ENCODE data around the gene TYW1B. TPM values are rescaled to one million over a fixed set of nuclear protein-coding genes. Genes with fewer than 3 reads are reported as not detected.
"Not testable (repeated sequence)": the region's sequence is repeated elsewhere in the genome, so short reads cannot be mapped to it uniquely, and the experiment has no call there.

The TYW1B gene
- polyA plus RNA-seq, 1 donor = 7.1 TPM

DNA sequence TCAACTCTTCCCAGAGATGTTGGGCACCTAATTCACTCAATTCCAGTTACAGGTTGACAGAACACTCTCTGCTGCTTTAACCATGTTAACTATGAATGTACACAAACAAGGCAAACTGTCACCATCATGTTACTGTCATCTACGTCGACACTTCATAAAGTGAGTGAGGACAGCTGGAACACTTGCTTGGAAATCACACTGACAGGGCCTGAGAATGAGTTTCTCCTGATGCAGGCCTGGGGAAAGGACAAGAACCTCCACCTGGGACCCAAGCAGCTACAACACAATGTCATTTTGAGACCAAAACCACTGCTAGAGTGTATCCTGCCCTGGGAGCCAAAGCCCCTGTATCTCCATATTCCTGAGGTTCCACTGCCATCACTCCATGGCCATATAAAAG, 98.9 kb downstream of the TYW1B start:
- not testable (repeated sequence) for H3K27ac ChIP-seq (ENCODE audit: low read length); H3K36me3 ChIP-seq (ENCODE audit: control insufficient read depth, insufficient read depth, low read length); H3K27me3 ChIP-seq (ENCODE audit: control insufficient read depth, insufficient read depth, low read length); DNase-seq; H3K4me3 ChIP-seq (ENCODE audit: low read length); H3K4me1 ChIP-seq (ENCODE audit: control insufficient read depth, insufficient read depth, low read length)
- no CpG with 5 or more reads among the region's 2 CpGs for WGBS (ENCODE audit: insufficient coverage, low lambda C conversion rate)
- H3K9me3 ChIP-seq (ENCODE audit: control insufficient read depth, low read depth, low read length) = peaks cover 12% of the 10 kb centered on the region

DNA sequence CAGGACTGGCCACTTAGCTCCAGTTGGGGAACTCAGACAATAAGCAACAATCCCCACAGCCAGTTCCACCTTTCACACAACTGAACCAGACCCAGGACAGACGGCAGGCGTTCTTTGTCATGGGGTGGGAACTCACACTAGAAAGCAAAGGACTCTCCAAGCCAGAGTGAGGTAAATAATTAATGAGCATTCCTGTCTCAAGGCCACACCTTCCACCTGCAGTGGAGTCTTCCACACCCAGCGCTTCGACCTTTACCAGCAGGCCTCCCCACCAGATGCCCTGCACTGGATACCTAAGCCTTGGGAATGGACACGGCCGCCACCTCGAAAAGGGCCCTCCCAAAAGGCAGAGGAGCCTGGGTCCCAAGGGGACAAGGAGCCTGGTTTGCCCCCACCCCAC, 105.3 kb downstream of the TYW1B start:
- H3K36me3 ChIP-seq (ENCODE audit: control insufficient read depth, insufficient read depth, low read length); H3K9me3 ChIP-seq (ENCODE audit: control insufficient read depth, low read depth, low read length); H3K4me1 ChIP-seq (ENCODE audit: control insufficient read depth, insufficient read depth, low read length); H3K4me3 ChIP-seq (ENCODE audit: low read length); H3K27me3 ChIP-seq (ENCODE audit: control insufficient read depth, insufficient read depth, low read length): not testable (repeated sequence)
- peak overlapping the region; percentile 55 for H3K27ac ChIP-seq (ENCODE audit: low read length)
- no CpG with 5 or more reads among the region's 7 CpGs for WGBS (ENCODE audit: insufficient coverage, low lambda C conversion rate)
- DNase-seq = peak; percentile 73 to 86

DNA sequence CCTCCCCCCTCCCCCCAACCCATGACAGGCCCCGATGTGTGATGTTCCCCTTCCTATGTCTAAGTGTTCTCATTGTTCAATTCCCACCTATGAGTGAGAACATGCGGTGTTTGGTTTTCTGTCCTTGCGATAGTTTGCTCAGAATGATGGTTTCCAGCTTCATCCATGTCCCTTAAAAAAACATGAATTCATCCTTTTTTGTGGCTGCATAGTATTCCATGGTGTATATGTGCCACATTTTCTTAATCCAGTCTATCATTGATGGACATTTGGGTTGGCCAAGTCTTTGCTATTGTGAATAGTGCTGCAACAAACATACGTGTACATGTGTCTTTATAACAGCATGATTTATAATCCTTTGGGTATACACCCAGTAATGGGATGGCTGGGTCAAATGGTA, 107.1 kb downstream of the TYW1B start:
- not testable (repeated sequence) for H3K27ac ChIP-seq (ENCODE audit: low read length); H3K27me3 ChIP-seq (ENCODE audit: control insufficient read depth, insufficient read depth, low read length); DNase-seq; H3K9me3 ChIP-seq (ENCODE audit: control insufficient read depth, low read depth, low read length); H3K4me1 ChIP-seq (ENCODE audit: control insufficient read depth, insufficient read depth, low read length); H3K36me3 ChIP-seq (ENCODE audit: control insufficient read depth, insufficient read depth, low read length); H3K4me3 ChIP-seq (ENCODE audit: low read length)
- no CpG with 5 or more reads among the region's 4 CpGs for WGBS (ENCODE audit: insufficient coverage, low lambda C conversion rate)

DNA sequence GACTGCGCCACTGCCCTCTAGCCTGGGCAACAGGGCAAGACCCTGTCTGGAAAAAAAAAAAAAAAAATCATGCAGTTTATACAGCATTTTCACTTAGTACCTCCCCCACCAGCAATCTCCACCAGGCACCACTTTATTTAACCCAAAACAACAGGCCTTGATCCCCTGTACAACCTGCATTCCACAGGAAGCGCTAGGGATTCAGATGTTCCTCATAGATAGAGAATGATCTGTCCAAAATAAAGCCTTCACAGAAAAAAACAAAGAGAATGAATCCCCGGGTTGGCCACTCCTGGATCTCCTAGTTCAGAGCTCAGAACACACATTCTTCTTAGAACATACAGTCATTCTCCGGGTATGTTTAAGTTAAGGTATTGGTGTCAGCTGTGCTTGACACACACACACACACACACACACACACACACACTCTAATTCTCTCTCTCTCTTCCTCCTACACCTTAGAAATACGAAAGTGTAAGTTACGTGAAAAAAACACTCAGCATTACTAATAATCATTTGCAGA, 110.7 kb downstream of the TYW1B start:
- DNase-seq; H3K27me3 ChIP-seq (ENCODE audit: control insufficient read depth, insufficient read depth, low read length); H3K27ac ChIP-seq (ENCODE audit: low read length); H3K36me3 ChIP-seq (ENCODE audit: control insufficient read depth, insufficient read depth, low read length); H3K4me3 ChIP-seq (ENCODE audit: low read length); H3K4me1 ChIP-seq (ENCODE audit: control insufficient read depth, insufficient read depth, low read length); H3K9me3 ChIP-seq (ENCODE audit: control insufficient read depth, low read depth, low read length): not testable (repeated sequence)
- no CpG with 5 or more reads among the region's 6 CpGs for WGBS (ENCODE audit: insufficient coverage, low lambda C conversion rate)

DNA sequence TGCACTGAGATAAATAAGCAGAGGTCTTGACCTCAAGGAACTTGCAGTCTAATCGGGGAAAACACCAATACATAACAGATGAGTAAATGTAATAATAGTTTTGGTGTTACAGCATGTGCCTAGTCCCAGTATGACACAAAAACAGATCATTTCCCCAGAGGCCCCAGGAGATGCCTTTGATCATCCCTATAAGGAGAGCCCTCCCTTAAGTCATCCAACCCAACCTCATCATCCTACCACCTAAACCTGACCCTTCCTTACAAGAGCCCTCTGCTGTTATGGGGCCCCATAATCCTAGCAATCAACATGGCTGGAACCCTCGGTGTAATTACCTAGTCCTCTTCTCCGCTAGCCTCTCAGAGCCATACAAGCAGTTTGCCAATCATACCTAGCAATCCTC, 116.1 kb downstream of the TYW1B start:
- no CpG with 5 or more reads among the region's 3 CpGs for WGBS (ENCODE audit: insufficient coverage, low lambda C conversion rate)
- H3K4me3 ChIP-seq (ENCODE audit: low read length); DNase-seq: not testable (repeated sequence)

DNA sequence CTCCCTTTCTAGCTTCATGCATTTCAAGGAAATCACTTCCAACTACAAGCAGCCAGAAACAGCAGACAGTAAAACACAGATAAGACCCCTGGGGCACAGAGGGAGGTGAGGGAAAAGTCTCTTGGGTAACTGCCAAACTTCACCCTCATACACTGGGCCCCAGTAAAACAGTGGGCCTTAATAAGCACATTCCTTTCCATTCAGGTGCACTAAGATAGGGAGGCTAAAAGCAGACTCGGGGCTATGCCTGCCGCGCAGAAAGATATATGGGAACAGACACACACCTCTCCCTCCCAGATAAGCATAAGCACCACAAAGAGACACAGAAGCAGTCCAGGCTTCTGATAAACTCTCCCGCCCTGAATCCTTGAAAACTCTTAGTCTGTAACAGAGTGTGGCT, 117.0 kb downstream of the TYW1B start:
- peak; percentile 67 to 90 for DNase-seq
- Histone ChIP-seq H3K4me3 (ENCODE audit: low read length) (no peak overlapping the region), H3K4me1 (ENCODE audit: control insufficient read depth, insufficient read depth, low read length) (peaks cover 18% of the 10 kb centered on the region), H3K36me3 (ENCODE audit: control insufficient read depth, insufficient read depth, low read length) (no peaks in the 10 kb centered on the region), H3K9me3 (ENCODE audit: control insufficient read depth, low read depth, low read length) (no peaks in the 10 kb centered on the region), H3K27me3 (ENCODE audit: control insufficient read depth, insufficient read depth, low read length) (no peaks in the 10 kb centered on the region), H3K27ac (ENCODE audit: low read length) (peak overlapping the region; percentile 77)
- no CpG with 5 or more reads among the region's 4 CpGs for WGBS (ENCODE audit: insufficient coverage, low lambda C conversion rate)

More for the DNA sequence above, 116.1 kb downstream of the TYW1B start:
- Histone ChIP-seq H3K4me1 (ENCODE audit: control insufficient read depth, insufficient read depth, low read length) (peaks cover 12% of the 10 kb centered on the region), H3K27ac (ENCODE audit: low read length) (peak overlapping the region; percentile 1)
- not testable (repeated sequence) for H3K9me3 ChIP-seq (ENCODE audit: control insufficient read depth, low read depth, low read length); H3K27me3 ChIP-seq (ENCODE audit: control insufficient read depth, insufficient read depth, low read length); H3K36me3 ChIP-seq (ENCODE audit: control insufficient read depth, insufficient read depth, low read length)

DNA sequence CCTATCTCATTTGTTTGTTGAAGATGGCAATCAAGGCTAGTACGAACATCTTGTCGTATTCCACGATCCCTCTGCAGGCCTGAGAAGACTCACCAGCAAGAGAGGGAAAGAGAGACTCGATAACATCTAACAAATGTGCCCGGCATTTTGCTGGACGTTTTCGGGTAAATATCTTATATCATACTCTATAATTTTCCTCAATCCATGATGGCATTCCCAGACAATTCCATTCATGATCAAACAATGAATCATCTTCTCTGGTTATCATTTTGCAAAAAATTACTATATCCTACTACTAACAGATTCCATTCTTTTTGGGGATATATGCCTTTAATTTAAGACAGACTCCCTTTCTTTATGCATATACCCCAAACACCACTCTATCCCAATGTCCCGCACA, 118.1 kb downstream of the TYW1B start:
- Histone ChIP-seq H3K4me1 (ENCODE audit: control insufficient read depth, insufficient read depth, low read length) (peaks cover 23% of the 10 kb centered on the region), H3K27me3 (ENCODE audit: control insufficient read depth, insufficient read depth, low read length) (no peaks in the 10 kb centered on the region), H3K4me3 (ENCODE audit: low read length) (no peak overlapping the region), H3K9me3 (ENCODE audit: control insufficient read depth, low read depth, low read length) (no peaks in the 10 kb centered on the region), H3K27ac (ENCODE audit: low read length) (no peak overlapping the region), H3K36me3 (ENCODE audit: control insufficient read depth, insufficient read depth, low read length) (no peaks in the 10 kb centered on the region)
- WGBS (ENCODE audit: insufficient coverage, low lambda C conversion rate) = no CpG with 5 or more reads among the region's 8 CpGs
- DNase-seq = no peak

DNA sequence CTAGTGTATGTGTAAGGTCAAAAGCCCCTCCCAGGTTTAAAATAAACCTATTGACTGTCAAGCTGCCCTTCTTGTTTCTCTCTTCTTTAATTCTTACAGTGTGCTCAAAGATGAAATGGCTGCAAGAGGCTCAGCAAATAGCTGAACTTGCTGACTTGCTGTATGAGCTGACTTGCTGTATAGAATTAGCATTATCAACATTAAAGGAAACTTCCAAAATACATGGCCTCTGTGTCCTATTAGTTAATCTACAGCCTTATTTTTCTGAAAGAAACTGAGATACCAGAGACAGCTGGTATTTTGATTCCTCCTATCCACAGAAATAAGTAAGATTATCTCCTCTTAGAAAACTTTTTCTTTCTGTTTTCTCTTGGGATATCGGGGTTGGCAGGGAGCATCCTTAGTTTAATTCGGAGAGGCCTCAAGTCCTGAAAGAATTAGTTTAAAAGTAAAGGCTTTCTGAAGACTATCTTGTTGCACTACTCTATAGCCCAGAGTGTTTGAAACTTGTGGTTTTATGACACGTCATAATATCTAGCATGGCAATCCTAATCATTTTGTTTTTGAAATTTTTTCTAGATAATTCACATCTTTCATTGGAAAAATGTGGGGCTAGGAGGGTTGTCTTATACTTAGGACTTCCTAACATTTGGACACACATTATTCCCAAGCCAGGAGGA, 119.5 kb downstream of the TYW1B start:
- H3K9me3 ChIP-seq (ENCODE audit: control insufficient read depth, low read depth, low read length); H3K36me3 ChIP-seq (ENCODE audit: control insufficient read depth, insufficient read depth, low read length); DNase-seq; H3K27me3 ChIP-seq (ENCODE audit: control insufficient read depth, insufficient read depth, low read length); H3K4me3 ChIP-seq (ENCODE audit: low read length): not testable (repeated sequence)
- Histone ChIP-seq H3K27ac (ENCODE audit: low read length) (peak overlapping the region; percentile 18), H3K4me1 (ENCODE audit: control insufficient read depth, insufficient read depth, low read length) (peaks cover 27% of the 10 kb centered on the region)
- 47% methylated on average over 3 of the region's 3 CpGs for WGBS (ENCODE audit: insufficient coverage, low lambda C conversion rate)

DNA sequence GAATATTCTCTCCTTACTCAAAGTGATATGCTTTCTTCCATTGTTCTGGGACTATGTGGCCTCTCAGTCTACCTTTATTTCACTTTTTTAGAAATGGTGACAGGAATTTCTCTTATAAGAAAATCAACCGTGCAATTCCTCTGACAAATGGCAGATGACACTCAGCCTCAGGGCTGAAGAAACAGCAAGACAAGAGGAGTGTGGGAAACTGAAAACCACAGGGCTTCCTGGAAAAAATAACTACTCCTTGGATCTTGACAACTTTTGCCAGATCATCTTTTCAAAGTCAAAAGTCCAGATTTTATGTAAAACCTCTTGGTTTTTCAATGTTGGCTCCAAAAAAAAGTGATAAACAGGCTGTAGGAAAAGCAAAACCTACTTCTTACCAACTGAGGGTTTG, 121.5 kb downstream of the TYW1B start:
- Histone ChIP-seq H3K4me3 (ENCODE audit: low read length) (no peak overlapping the region), H3K27ac (ENCODE audit: low read length) (peak overlapping the region; percentile 82), H3K9me3 (ENCODE audit: control insufficient read depth, low read depth, low read length) (no peaks in the 10 kb centered on the region), H3K4me1 (ENCODE audit: control insufficient read depth, insufficient read depth, low read length) (peaks cover 27% of the 10 kb centered on the region), H3K27me3 (ENCODE audit: control insufficient read depth, insufficient read depth, low read length) (no peaks in the 10 kb centered on the region), H3K36me3 (ENCODE audit: control insufficient read depth, insufficient read depth, low read length) (no peaks in the 10 kb centered on the region)
- WGBS (ENCODE audit: insufficient coverage, low lambda C conversion rate) = no CpG with 5 or more reads among the region's 1 CpG
- peak in 1 of 2 donors; percentile 30 for DNase-seq

DNA sequence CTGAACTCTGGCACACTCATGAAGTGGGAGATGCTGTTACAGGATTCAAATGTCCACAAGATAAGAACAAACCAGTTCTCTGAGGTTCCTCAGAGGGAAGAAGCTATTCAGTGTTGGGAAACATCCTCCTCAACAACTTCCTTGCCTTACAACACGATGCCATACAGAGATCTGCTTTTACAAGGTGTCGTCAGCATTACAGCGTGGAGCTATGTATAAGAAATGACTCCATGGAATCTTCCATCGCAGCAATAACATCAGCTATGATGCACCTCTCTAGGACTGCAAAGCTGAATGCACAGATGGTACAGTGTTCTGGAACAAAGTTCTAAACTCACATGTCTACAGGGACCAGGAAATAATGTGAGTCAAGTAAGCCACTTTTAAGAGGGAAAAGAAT, 122.3 kb downstream of the TYW1B start:
- no CpG with 5 or more reads among the region's 4 CpGs for WGBS (ENCODE audit: insufficient coverage, low lambda C conversion rate)
- H3K27me3 ChIP-seq (ENCODE audit: control insufficient read depth, insufficient read depth, low read length); H3K9me3 ChIP-seq (ENCODE audit: control insufficient read depth, low read depth, low read length); H3K4me3 ChIP-seq (ENCODE audit: low read length); H3K36me3 ChIP-seq (ENCODE audit: control insufficient read depth, insufficient read depth, low read length): not testable (repeated sequence)
- DNase-seq = peak; percentile 61 to 72
- H3K27ac ChIP-seq (ENCODE audit: low read length) = peak overlapping the region; percentile 82
- peaks cover 21% of the 10 kb centered on the region for H3K4me1 ChIP-seq (ENCODE audit: control insufficient read depth, insufficient read depth, low read length)

DNA sequence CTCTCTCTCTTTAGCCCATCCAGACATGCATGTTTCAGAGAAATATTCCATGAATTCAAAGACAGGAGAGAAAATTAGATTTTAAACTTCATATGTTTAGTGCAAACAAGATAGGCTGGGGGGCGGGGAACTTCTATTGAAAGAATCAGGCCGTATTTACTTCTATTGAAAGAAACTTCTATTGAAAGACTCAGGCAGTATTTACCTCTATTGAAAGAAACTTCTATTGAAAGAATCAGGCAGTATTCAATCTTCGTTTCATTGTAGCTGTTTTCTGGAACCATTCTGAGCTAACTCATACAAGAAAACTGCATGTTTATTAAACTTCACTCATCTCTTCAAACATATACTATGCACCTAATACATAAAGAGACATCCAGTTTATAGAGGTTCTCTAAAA, 123.1 kb downstream of the TYW1B start:
- Histone ChIP-seq H3K27ac (ENCODE audit: low read length) (peak overlapping the region; percentile 63), H3K27me3 (ENCODE audit: control insufficient read depth, insufficient read depth, low read length) (no peaks in the 10 kb centered on the region)
- no CpG with 5 or more reads among the region's 3 CpGs for WGBS (ENCODE audit: insufficient coverage, low lambda C conversion rate)

More for the DNA sequence above, 123.1 kb downstream of the TYW1B start:
- H3K36me3 ChIP-seq (ENCODE audit: control insufficient read depth, insufficient read depth, low read length) = no peaks in the 10 kb centered on the region
- no peak for DNase-seq
- peaks cover 19% of the 10 kb centered on the region for H3K4me1 ChIP-seq (ENCODE audit: control insufficient read depth, insufficient read depth, low read length)
- no peak overlapping the region for H3K4me3 ChIP-seq (ENCODE audit: low read length)
- no peaks in the 10 kb centered on the region for H3K9me3 ChIP-seq (ENCODE audit: control insufficient read depth, low read depth, low read length)
